GM18526 (cell line): ENCODE data around the gene HINT2.

ENCODE experiments used
- POLR2A ChIP-seq: IDR thresholded peaks from 3 replicates; pipeline ENCODE4 v1.6.1; 2011; ENCODE audit not compliant: insufficient read length; ENCODE audit errors: extremely low read depth

The HINT2 gene

GRCh38 chr9:35828716-35829083 lies 13.9 kb upstream of the HINT2 start, which contains the start of gene FAM221B:
Gene FAM221B, minus strand, starts transcription at chr9:35828732. Its CDS starts 2,571 bp downstream, at chr9:35826161.
- TF ChIP-seq POLR2A = no peak

- TF ChIP-seq POLR2A = no peak
These were observed 12.6 kb upstream of the HINT2 start for GRCh38 chr9:35827486-35827885.

- TF ChIP-seq POLR2A = no peak
These were observed 11.3 kb upstream of the HINT2 start for GRCh38 chr9:35826071-35826701.

GRCh38 chr9:35822926-35823325 lies 8.1 kb upstream of the HINT2 start:
- no peak for TF ChIP-seq POLR2A

GRCh38 chr9:35820076-35820475 lies 5.2 kb upstream of the HINT2 start:
- TF ChIP-seq POLR2A = no peak

GRCh38 chr9:35818341-35818740 lies 3.5 kb upstream of the HINT2 start:
- TF ChIP-seq POLR2A = no peak

GRCh38 chr9:35816708-35817107 lies 1.9 kb upstream of the HINT2 start:
- TF ChIP-seq POLR2A = no peak

- no peak for TF ChIP-seq POLR2A
These were observed 569 bp downstream of the HINT2 start for GRCh38 chr9:35814106-35814840.

GRCh38 chr9:35813434-35814105 lies 1.3 kb downstream of the HINT2 start:
- no peak for TF ChIP-seq POLR2A

- peak; percentile 40 for TF ChIP-seq POLR2A
These were observed 2.7 kb downstream of the HINT2 start, which contains the start of gene SPAG8 for GRCh38 chr9:35812025-35812602. Gene SPAG8, minus strand, starts transcription at chr9:35812262. Its CDS starts 115 bp downstream, at chr9:35812147.

- no peak for TF ChIP-seq POLR2A
These were observed 3.3 kb downstream of the HINT2 start for GRCh38 chr9:35811381-35812024.

- TF ChIP-seq POLR2A = no peak
These were observed 4.7 kb downstream of the HINT2 start for GRCh38 chr9:35810122-35810521.

GRCh38 chr9:35808433-35808832 lies 6.4 kb downstream of the HINT2 start:
- no peak for TF ChIP-seq POLR2A

- TF ChIP-seq POLR2A = no peak
These were observed 8.7 kb downstream of the HINT2 start for GRCh38 chr9:35806101-35806500.
